ENCODE data around the gene TM6SF1.
"Not testable (repeated sequence)": the region's sequence is repeated elsewhere in the genome, so short reads cannot be mapped to it uniquely, and the experiment has no call there.

Gene TM6SF1

DNA sequence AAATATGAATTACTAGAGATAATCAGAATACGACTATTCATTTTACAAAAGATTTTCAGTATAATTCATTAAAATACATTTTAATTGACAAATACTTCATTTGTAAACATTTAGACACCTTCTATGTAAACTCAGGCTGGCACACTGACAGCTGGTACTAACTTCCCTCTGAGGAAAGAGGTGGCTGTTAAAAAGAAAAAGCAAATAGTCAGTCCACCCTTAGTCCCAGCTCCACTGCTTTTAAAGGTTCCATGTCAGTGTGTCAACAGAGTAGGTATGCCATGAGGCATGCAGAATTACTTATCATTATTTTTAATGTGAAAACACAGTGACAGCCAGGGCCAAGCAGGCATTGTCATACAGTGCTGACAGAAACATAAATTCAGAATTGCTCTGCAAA is 16.1 kb downstream of the TM6SF1 start:
- no peak overlapping the region for H3K4me3 ChIP-seq (ENCODE audit: low read depth, low read length)
- POLR2A ChIA-PET = no interaction called here
- TF ChIP-seq, protein P1, sequence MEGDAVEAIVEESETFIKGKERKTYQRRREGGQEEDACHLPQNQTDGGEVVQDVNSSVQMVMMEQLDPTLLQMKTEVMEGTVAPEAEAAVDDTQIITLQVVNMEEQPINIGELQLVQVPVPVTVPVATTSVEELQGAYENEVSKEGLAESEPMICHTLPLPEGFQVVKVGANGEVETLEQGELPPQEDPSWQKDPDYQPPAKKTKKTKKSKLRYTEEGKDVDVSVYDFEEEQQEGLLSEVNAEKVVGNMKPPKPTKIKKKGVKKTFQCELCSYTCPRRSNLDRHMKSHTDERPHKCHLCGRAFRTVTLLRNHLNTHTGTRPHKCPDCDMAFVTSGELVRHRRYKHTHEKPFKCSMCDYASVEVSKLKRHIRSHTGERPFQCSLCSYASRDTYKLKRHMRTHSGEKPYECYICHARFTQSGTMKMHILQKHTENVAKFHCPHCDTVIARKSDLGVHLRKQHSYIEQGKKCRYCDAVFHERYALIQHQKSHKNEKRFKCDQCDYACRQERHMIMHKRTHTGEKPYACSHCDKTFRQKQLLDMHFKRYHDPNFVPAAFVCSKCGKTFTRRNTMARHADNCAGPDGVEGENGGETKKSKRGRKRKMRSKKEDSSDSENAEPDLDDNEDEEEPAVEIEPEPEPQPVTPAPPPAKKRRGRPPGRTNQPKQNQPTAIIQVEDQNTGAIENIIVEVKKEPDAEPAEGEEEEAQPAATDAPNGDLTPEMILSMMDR (IDR thresholded peaks at IDR 0.05; ENCODE audit: insufficient read depth, low read length, missing control alignments) = no peak
- CTCF ChIA-PET = no interaction called here
- no peak for DNase-seq (ENCODE audit: low read depth, low spot score)

GRCh38 chr15:83127547-83128150 is 20.2 kb downstream of the TM6SF1 start:
- DNase-seq (ENCODE audit: low read depth, low spot score) = no peak
- TF ChIP-seq, protein P1 (IDR thresholded peaks at IDR 0.05; ENCODE audit: insufficient read depth, low read length, missing control alignments) = no peak
- POLR2A ChIA-PET = no interaction called here
- CTCF ChIA-PET = interaction anchor here (1.3 kb wide), 1 partner anchor 117 kb away, joined by 5 read pairs; no protein-coding TSS in a partner anchor
- no peak overlapping the region for H3K4me3 ChIP-seq (ENCODE audit: low read depth, low read length)

- CTCF ChIA-PET = no interaction called here
- DNase-seq (ENCODE audit: low read depth, low spot score) = no peak
- POLR2A ChIA-PET = no interaction called here
- H3K4me3 ChIP-seq (ENCODE audit: low read depth, low read length) = no peak overlapping the region
- TF ChIP-seq, protein P1 (IDR thresholded peaks at IDR 0.05; ENCODE audit: insufficient read depth, low read length, missing control alignments) = no peak
Measured at GRCh38 chr15:83129791-83130190, 22.3 kb downstream of the TM6SF1 start.

DNA sequence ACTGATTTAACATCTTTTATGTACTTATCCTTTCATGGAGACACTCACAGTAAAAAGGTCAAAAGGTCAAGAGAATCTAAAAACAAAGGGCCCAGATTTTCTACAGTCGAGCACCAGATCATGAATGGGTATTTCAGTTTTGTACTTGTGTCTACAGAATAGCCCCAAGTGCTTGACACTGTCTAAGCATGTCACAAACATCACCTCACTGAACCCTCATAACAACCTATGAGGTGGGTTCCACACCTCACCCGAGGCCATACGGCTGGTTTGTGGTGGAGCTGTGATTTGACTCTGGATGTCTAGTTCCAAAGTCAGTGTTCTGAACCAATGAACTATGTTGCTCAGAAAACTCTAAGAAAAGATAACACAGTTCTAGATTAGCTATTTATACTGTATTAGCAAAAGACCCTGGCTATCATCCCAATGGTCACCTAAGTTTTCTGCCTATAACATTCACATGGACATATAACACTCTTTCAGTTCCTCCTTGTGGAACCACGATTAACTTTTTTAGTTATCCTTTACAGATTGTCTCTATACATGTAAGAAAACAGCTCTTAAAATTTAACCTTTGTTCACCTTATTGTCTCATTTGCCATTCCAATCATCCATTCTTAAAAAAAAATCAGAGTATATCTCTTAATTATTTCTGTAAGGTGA is 25.5 kb downstream of the TM6SF1 start:
- H3K4me3 ChIP-seq (ENCODE audit: low read depth, low read length) = no peak overlapping the region
- POLR2A ChIA-PET = no interaction called here
- CTCF ChIA-PET = interaction anchor here (0.9 kb wide), 1 partner anchor 12 kb away, joined by 3 read pairs; no protein-coding TSS in a partner anchor
- DNase-seq (ENCODE audit: low read depth, low spot score) = no peak
- TF ChIP-seq, protein P1 (IDR thresholded peaks at IDR 0.05; ENCODE audit: insufficient read depth, low read length, missing control alignments) = no peak

- CTCF ChIA-PET; POLR2A ChIA-PET; H3K4me3 ChIP-seq (ENCODE audit: low read depth, low read length); DNase-seq (ENCODE audit: low read depth, low spot score): not testable (repeated sequence)
Measured at GRCh38 chr15:83142151-83142550, 34.7 kb downstream of the TM6SF1 start.

GRCh38 chr15:83144771-83145170 is 37.3 kb downstream of the TM6SF1 start:
- ChIA-PET CTCF (no interaction called here), POLR2A (no interaction called here)
- TF ChIP-seq, protein P1 (IDR thresholded peaks at IDR 0.05; ENCODE audit: insufficient read depth, low read length, missing control alignments) = no peak
- DNase-seq (ENCODE audit: low read depth, low spot score) = no peak
- no peak overlapping the region for H3K4me3 ChIP-seq (ENCODE audit: low read depth, low read length)

- CTCF ChIA-PET = no interaction called here
- no peak for DNase-seq (ENCODE audit: low read depth, low spot score)
- TF ChIP-seq, protein P1 (IDR thresholded peaks at IDR 0.05; ENCODE audit: insufficient read depth, low read length, missing control alignments) = no peak
- H3K4me3 ChIP-seq (ENCODE audit: low read depth, low read length) = no peak overlapping the region
- POLR2A ChIA-PET = no interaction called here
Measured at GRCh38 chr15:83153288-83153687, 45.8 kb downstream of the TM6SF1 start.

Measured in AG04449 (cell line).